Measurements from ENCODE around the gene WNT9A.

Gene WNT9A

DNA sequence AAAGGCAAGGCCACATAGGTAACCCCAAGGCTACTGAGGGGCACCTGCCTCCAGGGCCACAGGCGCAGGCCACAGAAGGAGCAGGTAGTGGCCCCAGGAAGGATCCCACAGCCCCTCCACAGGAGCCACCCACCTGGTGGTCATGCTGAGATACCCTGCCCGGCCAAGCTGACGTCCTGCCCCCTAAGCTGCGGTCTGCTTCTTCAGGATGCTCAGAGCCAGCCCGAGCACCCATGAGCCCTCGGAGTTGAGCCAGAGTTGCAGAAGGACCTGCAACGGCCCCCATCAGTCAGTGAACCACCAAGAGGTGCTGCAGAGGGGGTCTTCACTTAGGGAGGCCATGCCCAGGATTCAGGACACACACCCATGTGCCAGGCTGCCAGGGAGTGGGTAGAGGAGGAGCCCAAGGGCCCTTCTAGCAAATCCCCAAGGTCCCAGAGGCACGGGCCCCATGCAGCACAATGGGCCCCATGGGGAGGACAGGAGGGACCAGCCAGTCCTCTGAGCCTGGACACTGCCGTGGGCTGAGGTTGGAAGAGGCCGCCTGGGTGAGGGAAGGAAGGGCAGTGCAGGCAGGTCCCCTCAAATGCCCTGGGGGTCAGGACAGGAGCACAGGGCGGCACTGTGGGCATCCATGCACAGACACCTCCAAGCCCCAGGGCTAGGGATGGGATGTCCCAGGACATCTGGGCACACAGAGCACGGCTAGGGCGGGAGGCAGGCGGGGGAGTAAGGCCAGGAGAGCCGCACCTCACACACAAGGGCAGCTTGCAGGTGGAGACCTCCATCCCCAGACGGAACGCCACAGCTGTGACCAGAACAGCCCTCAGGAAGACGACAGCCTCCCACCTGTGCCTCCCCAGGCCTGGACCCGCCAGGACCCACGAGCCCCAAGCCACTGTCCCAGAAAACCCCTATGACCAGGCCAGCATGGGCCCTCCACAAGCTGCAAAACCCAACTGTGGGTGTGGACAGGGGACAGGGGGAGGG is 20.5 kb downstream of the WNT9A start:
- DNase-seq (ENCODE audit: extremely low spot score, insufficient read length, low read depth), result no peak

GRCh38 chr1:227926216-227926791 is 21.4 kb downstream of the WNT9A start:
- DNase-seq (ENCODE audit: extremely low spot score, insufficient read length, low read depth) (no peak), FAIRE-seq (no peak)

More for the DNA sequence above, 20.5 kb downstream of the WNT9A start:
- FAIRE-seq, result no peak

GRCh38 chr1:227925582-227926198 is 22.0 kb downstream of the WNT9A start:
- FAIRE-seq, result no peak
- no peak for DNase-seq (ENCODE audit: extremely low spot score, insufficient read length, low read depth)

DNA sequence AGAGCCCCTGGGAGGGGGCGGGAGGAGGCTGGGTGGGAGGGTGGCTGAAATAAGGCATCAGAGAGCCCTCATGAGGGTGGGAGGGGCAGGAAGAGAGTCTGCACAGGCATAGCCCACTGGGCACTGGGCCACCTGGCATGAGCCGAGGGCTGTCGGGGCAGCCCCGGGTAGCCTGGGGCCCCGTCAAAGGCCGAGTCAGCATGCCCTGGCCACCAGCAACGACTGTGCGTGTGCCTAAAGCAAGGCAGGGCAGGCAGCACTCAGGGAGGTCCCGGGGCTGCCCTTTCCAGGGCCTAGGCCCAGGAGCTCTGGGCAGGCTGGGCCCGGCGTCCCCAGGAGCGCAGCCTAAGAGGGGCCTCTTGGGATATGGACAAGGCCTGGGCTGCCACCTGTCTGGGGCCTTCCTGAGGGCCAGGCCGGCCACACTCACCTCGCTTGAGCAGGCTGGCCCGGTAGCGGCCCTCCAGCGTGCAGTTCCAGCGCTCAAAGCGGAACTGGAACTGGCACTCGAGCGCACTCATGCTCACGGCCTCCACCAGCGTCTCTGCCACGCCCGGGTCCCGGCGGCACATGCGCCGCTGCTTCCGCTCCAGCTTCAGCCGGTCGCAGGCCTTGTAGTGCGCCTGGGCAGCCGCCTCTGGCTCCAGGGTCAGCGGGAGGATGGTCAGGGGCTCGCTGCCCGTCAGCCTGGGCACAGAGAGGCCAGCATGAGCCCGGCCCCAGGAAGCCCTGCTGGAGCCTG is 22.7 kb downstream of the WNT9A start:
- DNase-seq (ENCODE audit: extremely low spot score, insufficient read length, low read depth) (no peak), FAIRE-seq (no peak)

DNA sequence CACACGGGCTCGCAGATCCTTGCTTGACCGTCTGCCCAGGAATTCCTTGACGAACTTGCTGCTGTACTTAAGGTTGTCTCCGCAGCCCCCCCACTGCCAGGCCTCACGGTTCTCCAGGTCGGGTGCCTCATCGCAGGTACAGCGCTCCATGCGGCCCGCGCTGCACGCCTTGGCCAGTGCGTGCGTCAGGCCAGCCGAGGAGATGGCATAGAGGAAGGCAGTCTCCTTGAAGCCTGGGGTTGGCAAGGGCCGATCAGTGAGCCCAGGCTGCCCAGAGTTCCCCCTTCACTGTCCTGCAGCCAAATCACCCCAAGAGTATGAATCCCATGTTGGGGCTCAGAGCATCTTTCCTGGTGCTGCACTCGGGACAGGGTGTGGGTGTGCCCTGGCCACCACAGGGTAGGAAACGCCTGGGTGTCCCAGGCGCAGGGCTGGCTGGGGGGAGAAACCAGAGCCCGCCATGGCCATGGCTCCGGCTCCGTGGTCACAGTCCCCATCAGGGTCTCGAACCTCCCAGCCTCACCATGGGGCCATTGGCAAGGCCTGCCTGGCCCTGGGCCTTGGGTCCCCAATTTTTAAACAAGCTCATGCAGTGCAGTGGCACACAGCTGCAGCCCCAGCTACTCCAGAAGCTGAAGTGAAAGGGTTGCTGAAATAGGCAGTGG is 23.4 kb downstream of the WNT9A start:
- DNase-seq (ENCODE audit: extremely low spot score, insufficient read length, low read depth) (no peak), FAIRE-seq (no peak)

GRCh38 chr1:227923353-227924167 is 24.2 kb downstream of the WNT9A start:
- FAIRE-seq, result no peak
- no peak for DNase-seq (ENCODE audit: extremely low spot score, insufficient read length, low read depth)

GRCh38 chr1:227922501-227923352 is 25.0 kb downstream of the WNT9A start:
- FAIRE-seq, result no peak
- no peak for DNase-seq (ENCODE audit: extremely low spot score, insufficient read length, low read depth)

DNA sequence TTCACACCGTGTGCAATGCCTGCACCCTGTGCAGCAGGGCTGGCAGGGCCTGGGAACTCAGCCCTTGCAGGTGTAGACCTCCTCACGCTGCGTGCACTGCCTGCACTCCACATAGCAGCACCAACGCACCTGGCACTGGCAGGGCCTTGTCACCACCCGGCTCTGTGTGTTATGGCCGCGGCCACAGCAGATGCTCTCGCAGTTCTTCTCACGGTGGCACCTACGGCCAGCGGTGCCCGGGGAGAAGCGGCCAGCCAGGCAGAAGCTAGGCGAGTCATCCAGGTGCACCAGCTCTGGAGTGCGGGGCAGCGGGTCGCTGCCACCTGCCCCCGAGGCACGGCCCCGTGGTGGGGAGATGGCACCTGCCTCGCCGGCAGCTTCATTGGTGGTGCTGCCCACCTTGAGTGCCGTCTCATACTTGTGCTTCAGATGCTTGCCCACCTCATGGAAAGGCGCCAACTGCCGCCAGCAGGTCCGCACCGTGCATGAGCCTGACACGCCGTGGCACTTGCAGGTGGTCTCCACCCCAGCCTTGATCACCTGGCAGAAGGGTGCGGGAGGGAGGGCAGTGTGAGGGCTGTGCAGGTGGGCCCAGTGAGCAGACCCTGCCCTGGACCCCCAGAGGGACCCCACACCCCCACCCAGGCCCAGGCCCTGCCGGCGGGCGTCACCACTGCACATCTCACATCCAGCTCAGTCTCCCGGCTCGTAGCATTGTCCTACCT is 26.1 kb downstream of the WNT9A start:
- DNase-seq (ENCODE audit: extremely low spot score, insufficient read length, low read depth) (no peak), FAIRE-seq (no peak)

DNA sequence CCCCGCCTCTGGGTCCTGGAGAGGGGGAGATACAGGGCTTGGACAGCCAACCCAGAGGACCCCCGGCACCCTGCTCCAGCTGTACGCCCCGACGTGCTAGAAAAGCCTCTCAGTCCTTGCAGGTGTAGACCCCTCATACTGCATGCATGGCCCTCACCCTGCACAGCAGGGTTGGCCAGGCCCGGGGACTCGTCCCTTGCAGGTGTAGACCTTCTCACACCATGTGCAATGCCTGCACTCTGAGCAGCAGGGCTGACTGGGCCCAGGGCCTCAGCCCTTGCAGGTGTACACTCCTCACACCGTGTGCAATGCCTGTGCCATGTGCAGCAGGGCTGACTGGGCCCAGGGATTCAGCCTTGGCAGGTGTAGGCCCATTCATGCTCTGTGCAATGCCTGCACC is 26.8 kb downstream of the WNT9A start:
- DNase-seq (ENCODE audit: extremely low spot score, insufficient read length, low read depth) (no peak), FAIRE-seq (no peak)

DNA sequence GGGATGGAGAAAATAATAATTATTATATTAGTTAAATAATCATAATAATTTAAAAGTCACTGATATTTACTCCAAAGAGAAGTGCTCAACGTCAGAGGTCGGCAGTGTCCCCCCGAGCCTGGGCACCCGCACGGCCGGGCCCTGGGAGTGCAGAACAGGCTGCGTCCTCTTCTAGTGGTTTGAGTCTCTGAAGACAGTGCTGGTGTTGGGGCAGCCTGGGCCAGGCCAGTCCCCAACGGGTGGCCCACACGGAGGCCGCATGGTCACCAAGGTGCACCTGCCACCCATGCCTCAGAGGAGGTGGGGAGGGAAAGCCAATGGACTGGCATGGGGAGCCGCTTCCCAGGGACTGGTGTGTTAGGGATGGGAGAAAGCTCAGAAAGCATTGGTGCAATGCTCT is 27.3 kb downstream of the WNT9A start:
- FAIRE-seq (no peak), DNase-seq (ENCODE audit: extremely low spot score, insufficient read length, low read depth) (no peak)

- FAIRE-seq (no peak), DNase-seq (ENCODE audit: extremely low spot score, insufficient read length, low read depth) (no peak)
These were observed 27.8 kb downstream of the WNT9A start for GRCh38 chr1:227919906-227920305.

- FAIRE-seq (no peak), DNase-seq (ENCODE audit: extremely low spot score, insufficient read length, low read depth) (no peak)
These were observed 29.0 kb downstream of the WNT9A start for GRCh38 chr1:227918736-227919135.

GRCh38 chr1:227918083-227918700 is 29.5 kb downstream of the WNT9A start:
- FAIRE-seq (no peak), DNase-seq (ENCODE audit: extremely low spot score, insufficient read length, low read depth) (no peak)

GRCh38 chr1:227917081-227917950 is 30.4 kb downstream of the WNT9A start:
- FAIRE-seq (no peak), DNase-seq (ENCODE audit: extremely low spot score, insufficient read length, low read depth) (no peak)

GRCh38 chr1:227916655-227917054 is 31.1 kb downstream of the WNT9A start:
- FAIRE-seq (no peak), DNase-seq (ENCODE audit: extremely low spot score, insufficient read length, low read depth) (no peak)

Data from GM18507 (cell line).